GM12878 (cell line): ENCODE results near the gene DUSP15. TPM values are rescaled to one million over a fixed set of nuclear protein-coding genes. Genes with fewer than 3 reads are reported as not detected.

Source experiments
- ATAC-seq: fragments of 200-7000 bp; cut with Tn5 transposase; 3 replicates; pipeline ENCODE4 v1.9.1; 2020; ENCODE audit warnings: mild to moderate bottlenecking, moderate library complexity
- BruUV-seq: library from RNA; stranded (reverse); fragments of 400-500 nt; replicated peaks from 2 replicates; lab custom pipeline; 2021; lab: Mats Ljungman, UMichigan
- CTCF ChIA-PET: fragments of 300-600 bp; sonication (Branson Sonifier 250); formaldehyde crosslinking; extraction: SDS; loops from one replicate; lab custom pipeline; 2021; ENCODE audit warnings: inconsistent platforms; lab: Yijun Ruan, JAX
- POLR2A ChIA-PET: fragments of 350-600 bp; formaldehyde crosslinking; extraction: SDS; loops from one replicate; lab custom pipeline; 2021; ENCODE audit warnings: inconsistent platforms; lab: Charles Lee
- RAD21 ChIA-PET: fragments of 300-600 bp; sonication (Branson Sonifier 250); formaldehyde crosslinking; loops from one replicate; lab custom pipeline; 2023; ENCODE audit warnings: antibody characterized with exemption; ENCODE audit not compliant: unreplicated experiment; lab: Charles Lee
- SMC1A ChIA-PET: fragments of 300-600 bp; sonication (Branson Sonifier 250); formaldehyde crosslinking; loops from one replicate; lab custom pipeline; 2023; ENCODE audit not compliant: unreplicated experiment, uncharacterized antibody; lab: Charles Lee
- DNase-seq: peaks from one replicate; pipeline ENCODE4 v3.0.0-alpha.2; 2011; ENCODE audit warnings: low read depth, low spot score
- FAIRE-seq: peaks from 3 replicates; lab custom pipeline; 2011; peaks lifted over from hg19 to GRCh38; lab: Jason Lieb, UNC
- H2AFZ ChIP-seq: 2 replicates; pipeline ENCODE4 v1.6.0; 2011; ENCODE audit warnings: low read depth, low read length, control low read depth; ENCODE audit not compliant: control insufficient read depth
- H3K27ac ChIP-seq: 2 replicates; pipeline ENCODE4 v1.5.1; 2011; ENCODE audit warnings: control low read depth; ENCODE audit not compliant: control insufficient read depth, insufficient read depth
- H3K27me3 ChIP-seq, 2 experiments: replicated peaks in 1 of 2; 2 replicates each; pipeline versions ENCODE4 v1.6.0 to v1.6.1; 2011; ENCODE audit warnings: low read length in 1 of 2; ENCODE audit not compliant: control insufficient read depth in 2 of 2, insufficient read depth in 2 of 2
- H3K36me3 ChIP-seq, 2 experiments: 2 replicates each; pipeline ENCODE4 v1.5.1; 2011; ENCODE audit warnings: low read length in 1 of 2; ENCODE audit not compliant: control insufficient read depth in 2 of 2, insufficient read depth in 2 of 2
- H3K4me1 ChIP-seq: 2 replicates; pipeline ENCODE4 v1.6.1; 2011; ENCODE audit warnings: mild to moderate bottlenecking, low read length, moderate library complexity, mixed read lengths; ENCODE audit not compliant: control insufficient read depth, insufficient read depth
- H3K4me2 ChIP-seq: 2 replicates; pipeline ENCODE4 v1.6.0; 2011; ENCODE audit warnings: control low read depth; ENCODE audit not compliant: control insufficient read depth, insufficient read depth
- H3K4me3 ChIP-seq: fragments of 200-600 bp; sonication (generic); 2 replicates; pipeline ENCODE4 v1.5.1; 2016
- H3K79me2 ChIP-seq: 2 replicates; pipeline ENCODE4 v1.6.0; 2011; ENCODE audit warnings: low read length; ENCODE audit not compliant: control insufficient read depth, insufficient read depth
- H3K9ac ChIP-seq: 2 replicates; pipeline ENCODE4 v1.8.0; 2011; ENCODE audit warnings: low read length, control low read depth, mixed read lengths; ENCODE audit not compliant: control insufficient read depth, insufficient read depth
- H3K9me3 ChIP-seq: replicated peaks from 3 replicates; pipeline ENCODE4 v1.5.1; 2011; ENCODE audit warnings: mild to moderate bottlenecking, low read length; ENCODE audit not compliant: control insufficient read depth, insufficient read depth
- H4K20me1 ChIP-seq: 2 replicates; pipeline ENCODE4 v1.6.0; 2011; ENCODE audit not compliant: control insufficient read depth, insufficient read depth
- BCL3 ChIP-seq: IDR thresholded peaks from 2 replicates; pipeline ENCODE4 v1.6.1; 2011; ENCODE audit warnings: borderline replicate concordance, low read depth, mild to moderate bottlenecking, moderate library complexity, low read length; ENCODE audit not compliant: insufficient read depth, poor library complexity, severe bottlenecking
- EZH2 ChIP-seq: IDR thresholded peaks from 2 replicates; pipeline ENCODE4 v1.6.1; 2012; ENCODE audit warnings: low read depth, mild to moderate bottlenecking, control low read depth, inconsistent platforms, low read length, borderline replicate concordance; ENCODE audit not compliant: control insufficient read depth
- HDGF ChIP-seq: fragments of 450-650 bp; IDR thresholded peaks from 2 replicates; pipeline ENCODE4 v1.6.1; 2016; ENCODE audit warnings: antibody characterized with exemption
- KAT2A ChIP-seq: conservative IDR thresholded peaks from 2 replicates; pipeline ENCODE4 v1.6.1; 2011; ENCODE audit warnings: low read depth, low read length; ENCODE audit not compliant: control insufficient read depth
- KDM1A ChIP-seq: fragments of 200-600 bp; sonication (generic); IDR thresholded peaks from 2 replicates; pipeline ENCODE4 v1.6.1; 2016; ENCODE audit warnings: borderline replicate concordance
- MEF2A ChIP-seq: IDR thresholded peaks from 2 replicates; pipeline ENCODE4 v1.6.1; 2011; ENCODE audit warnings: low read depth, mild to moderate bottlenecking, low read length, moderate library complexity; ENCODE audit not compliant: insufficient read depth
- RB1 ChIP-seq: fragments of 450-650 bp; formaldehyde crosslinking; IDR thresholded peaks from 2 replicates; pipeline ENCODE4 v1.6.1; 2017; ENCODE audit warnings: mild to moderate bottlenecking, borderline replicate concordance
- SMAD5 ChIP-seq: IDR thresholded peaks from 2 replicates; pipeline ENCODE4 v1.6.1; 2016; ENCODE audit warnings: antibody characterized with exemption, low read depth
- SMC3 ChIP-seq: IDR thresholded peaks from 2 replicates; pipeline ENCODE4 v1.6.1; 2011; ENCODE audit warnings: low read length, improper control_type of control experiment, borderline replicate concordance
- SRF ChIP-seq, 2 experiments: IDR thresholded peaks; 2 replicates each; pipeline ENCODE4 v1.6.1; 2011; ENCODE audit warnings: low read depth in 2 of 2, low read length in 2 of 2, mild to moderate bottlenecking in 1 of 2, moderate library complexity in 1 of 2
- TCF7 ChIP-seq: IDR thresholded peaks from 2 replicates; pipeline ENCODE4 v1.6.1; 2014; ENCODE audit warnings: antibody characterized with exemption, borderline replicate concordance
- YY1 ChIP-seq: IDR thresholded peaks from 2 replicates; pipeline ENCODE4 v1.6.1; 2011; ENCODE audit warnings: low read depth, mild to moderate bottlenecking, low read length
- ZNF217 ChIP-seq: fragments of 450-650 bp; IDR thresholded peaks from 2 replicates; pipeline ENCODE4 v1.6.1; 2017; ENCODE audit warnings: antibody characterized with exemption, mild to moderate bottlenecking
- WGBS: methylation state at CpG from one replicate; pipeline ENCODE4 v1.1.6; 2016; ENCODE audit warnings: low lambda C conversion rate; ENCODE audit not compliant: insufficient replicate concordance, insufficient coverage; ENCODE audit errors: missing lambda C conversion rate; 5-methylcytosine and 5-hydroxymethylcytosine counted together
- in situ Hi-C: fragments of 300-500 bp; cut with MboI; formaldehyde crosslinking; loops from 9 replicates; pipeline ENCODE4 v1.14.3; 2018; ENCODE audit warnings: mixed read lengths
- intact Hi-C: fragments of 100-400 bp; cut with micrococcal nuclease; formaldehyde crosslinking; loops from one replicate; pipeline ENCODE4 v1.14.2; 2022; ENCODE audit not compliant: unreplicated experiment
- polyA plus RNA-seq, 11 experiments: library from polyadenylated mRNA; depleted of rRNA in 4 of 11; unstranded in 6 of 11; stranded (reverse) in 5 of 11; fragments of >200 nt; fragmentation: Nextera tagmentation in 4 of 11; fragmentation: Illumina TruSeq in 1 of 11; extraction: Ambion mirVana in 4 of 11; extraction: Trizol in 1 of 11; gene quantifications; 1 replicate in 1 of 11; 2 replicates in 10 of 11; pipeline versions ENCODE4 v1.2.1 to v1.2.3, GENCODE V29; 2011 to 2016; ENCODE audit warnings: inconsistent platforms in 2 of 11, missing spikeins in 2 of 11, low read depth in 1 of 11
- total RNA-seq, 4 experiments: library from RNA; depleted of rRNA in 3 of 4; stranded (reverse); fragments of >200 nt in 3 of 4; fragmentation: Illumina TruSeq in 1 of 4; extraction: Trizol in 1 of 4; gene quantifications; 2 replicates each; pipeline versions ENCODE4 v1.2.1 to v1.2.3, GENCODE V29; 2013 to 2021

DUSP15 gene
- total and polyA plus RNA-seq, 10 of the 15 experiments (the other 5 are each of a cell fraction or from before 2014, with no cell fraction given) = 0.06 to 2.5 (median 0.67) TPM; not detected in 1

GRCh38 chr20:31859266-31859997, 10.9 kb downstream of the DUSP15 start:
- H2AFZ ChIP-seq = no peak overlapping the region
- no TSS peak for BruUV-seq
- intact Hi-C loops = no loop called here

More at GRCh38 chr20:31859266-31859997, 10.9 kb downstream of the DUSP15 start:
- Histone ChIP-seq H3K4me2 (no peak overlapping the region), H3K27me3 (peaks cover 0 to 9% of the 10 kb centered on the region in 2 experiments; a peak in 1 of 4 replicates), H4K20me1 (no peaks in the 10 kb centered on the region), H3K9ac (no peak overlapping the region), H3K79me2 (no peaks in the 10 kb centered on the region), H3K4me3 (no peak overlapping the region), H3K36me3 (no peaks in the 10 kb centered on the region), H3K9me3 (no peaks in the 10 kb centered on the region), H3K27ac (no peak overlapping the region), H3K4me1 (peaks cover 10% of the 10 kb centered on the region)
- ChIA-PET CTCF (interaction anchor here (0.6 to 13.1 kb wide), 12 partner anchors 8 to 197 kb away, joined by 3 to 307 read pairs (median 3); partner anchors contain the start of gene PDRG1), RAD21 (interaction anchor here (1.0 to 1.5 kb wide), 5 partner anchors 9 to 93 kb away, joined by 3 to 15 read pairs (median 6); partner anchors contain the start of gene PDRG1), POLR2A (interaction anchor here (0.6 to 1.4 kb wide), 4 partner anchors 8 to 234 kb away, joined by 3 to 6 read pairs (median 4); partner anchors contain the start of genes DUSP15, PDRG1 and TTLL9), SMC1A (interaction anchor here (0.6 to 3.0 kb wide), 7 partner anchors 9 to 426 kb away, joined by 3 to 27 read pairs (median 6); partner anchors contain the start of gene PDRG1)
- WGBS = 62% methylated on average over 5 of the region's 5 CpGs
- no peak for TF ChIP-seq HDGF
- TF ChIP-seq SMC3 = no peak
- no peak for TF ChIP-seq YY1
- no peak for TF ChIP-seq BCL3
- no peak for TF ChIP-seq KAT2A
- TF ChIP-seq SRF (IDR thresholded peaks at IDR 0.05; ENCODE audit: low read depth in 2 of 2, low read length in 2 of 2) = no peak
- no peak for TF ChIP-seq TCF7
- TF ChIP-seq SMAD5 = no peak
- TF ChIP-seq ZNF217 = no peak
- TF ChIP-seq EZH2 = no peak
- no peak for TF ChIP-seq MEF2A
- TF ChIP-seq RB1 = no peak
- no peak for TF ChIP-seq KDM1A
- in situ Hi-C loops = loop anchor here (5.0 to 10.0 kb wide), 2 partner anchors 93 to 235 kb away; partner anchors contain the start of gene PDRG1
- FAIRE-seq (no peak), ATAC-seq (no peak), DNase-seq (no peak)
